ENCODE measurements around the gene PHACTR2.
"Not testable (repeated sequence)": the region's sequence is repeated elsewhere in the genome, so short reads cannot be mapped to it uniquely, and the experiment has no call there.

The PHACTR2 gene

DNA sequence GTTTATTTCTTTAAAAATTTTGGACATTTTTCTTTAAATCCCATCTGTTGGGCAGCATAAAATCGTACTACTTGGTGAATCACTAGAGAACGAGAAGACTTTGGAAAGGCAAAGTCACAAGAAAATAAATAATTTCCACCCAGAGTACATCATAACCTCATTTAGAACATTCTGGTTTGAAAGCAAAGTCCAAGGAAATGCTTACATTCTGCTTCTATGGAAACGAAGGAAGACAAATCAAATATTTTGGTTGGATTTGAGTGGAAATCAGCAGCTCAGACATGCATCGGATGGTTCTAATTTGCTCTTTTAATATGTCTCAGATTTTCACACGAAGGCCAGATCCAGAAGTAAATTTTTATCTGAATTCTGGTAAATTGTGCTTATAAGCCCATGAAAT lies 104.7 kb downstream of the PHACTR2 start:
- no peak for DNase-seq (ENCODE audit: low read depth in 1 of 2, low spot score in 1 of 2)
- H3K27ac ChIP-seq (replicated peaks) = no peak overlapping the region

GRCh38 chr6:143783077-143783476 lies 105.3 kb downstream of the PHACTR2 start:
- no peaks in the 10 kb centered on the region for H3K27me3 ChIP-seq (ENCODE audit: insufficient read depth, poor library complexity, severe bottlenecking)
- TF ChIP-seq, protein P1, sequence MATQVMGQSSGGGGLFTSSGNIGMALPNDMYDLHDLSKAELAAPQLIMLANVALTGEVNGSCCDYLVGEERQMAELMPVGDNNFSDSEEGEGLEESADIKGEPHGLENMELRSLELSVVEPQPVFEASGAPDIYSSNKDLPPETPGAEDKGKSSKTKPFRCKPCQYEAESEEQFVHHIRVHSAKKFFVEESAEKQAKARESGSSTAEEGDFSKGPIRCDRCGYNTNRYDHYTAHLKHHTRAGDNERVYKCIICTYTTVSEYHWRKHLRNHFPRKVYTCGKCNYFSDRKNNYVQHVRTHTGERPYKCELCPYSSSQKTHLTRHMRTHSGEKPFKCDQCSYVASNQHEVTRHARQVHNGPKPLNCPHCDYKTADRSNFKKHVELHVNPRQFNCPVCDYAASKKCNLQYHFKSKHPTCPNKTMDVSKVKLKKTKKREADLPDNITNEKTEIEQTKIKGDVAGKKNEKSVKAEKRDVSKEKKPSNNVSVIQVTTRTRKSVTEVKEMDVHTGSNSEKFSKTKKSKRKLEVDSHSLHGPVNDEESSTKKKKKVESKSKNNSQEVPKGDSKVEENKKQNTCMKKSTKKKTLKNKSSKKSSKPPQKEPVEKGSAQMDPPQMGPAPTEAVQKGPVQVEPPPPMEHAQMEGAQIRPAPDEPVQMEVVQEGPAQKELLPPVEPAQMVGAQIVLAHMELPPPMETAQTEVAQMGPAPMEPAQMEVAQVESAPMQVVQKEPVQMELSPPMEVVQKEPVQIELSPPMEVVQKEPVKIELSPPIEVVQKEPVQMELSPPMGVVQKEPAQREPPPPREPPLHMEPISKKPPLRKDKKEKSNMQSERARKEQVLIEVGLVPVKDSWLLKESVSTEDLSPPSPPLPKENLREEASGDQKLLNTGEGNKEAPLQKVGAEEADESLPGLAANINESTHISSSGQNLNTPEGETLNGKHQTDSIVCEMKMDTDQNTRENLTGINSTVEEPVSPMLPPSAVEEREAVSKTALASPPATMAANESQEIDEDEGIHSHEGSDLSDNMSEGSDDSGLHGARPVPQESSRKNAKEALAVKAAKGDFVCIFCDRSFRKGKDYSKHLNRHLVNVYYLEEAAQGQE (IDR thresholded peaks at IDR 0.05; ENCODE audit: insufficient replicate concordance, low read depth) = no peak
- TF ChIP-seq, protein P2, sequence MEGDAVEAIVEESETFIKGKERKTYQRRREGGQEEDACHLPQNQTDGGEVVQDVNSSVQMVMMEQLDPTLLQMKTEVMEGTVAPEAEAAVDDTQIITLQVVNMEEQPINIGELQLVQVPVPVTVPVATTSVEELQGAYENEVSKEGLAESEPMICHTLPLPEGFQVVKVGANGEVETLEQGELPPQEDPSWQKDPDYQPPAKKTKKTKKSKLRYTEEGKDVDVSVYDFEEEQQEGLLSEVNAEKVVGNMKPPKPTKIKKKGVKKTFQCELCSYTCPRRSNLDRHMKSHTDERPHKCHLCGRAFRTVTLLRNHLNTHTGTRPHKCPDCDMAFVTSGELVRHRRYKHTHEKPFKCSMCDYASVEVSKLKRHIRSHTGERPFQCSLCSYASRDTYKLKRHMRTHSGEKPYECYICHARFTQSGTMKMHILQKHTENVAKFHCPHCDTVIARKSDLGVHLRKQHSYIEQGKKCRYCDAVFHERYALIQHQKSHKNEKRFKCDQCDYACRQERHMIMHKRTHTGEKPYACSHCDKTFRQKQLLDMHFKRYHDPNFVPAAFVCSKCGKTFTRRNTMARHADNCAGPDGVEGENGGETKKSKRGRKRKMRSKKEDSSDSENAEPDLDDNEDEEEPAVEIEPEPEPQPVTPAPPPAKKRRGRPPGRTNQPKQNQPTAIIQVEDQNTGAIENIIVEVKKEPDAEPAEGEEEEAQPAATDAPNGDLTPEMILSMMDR (IDR thresholded peaks at IDR 0.05; ENCODE audit: insufficient read depth, low read length) = no peak
- no peak for TF ChIP-seq SPI1 (IDR thresholded peaks at IDR 0.05; ENCODE audit: borderline replicate concordance, low read depth)
- H3K4me3 ChIP-seq (replicated peaks; ENCODE audit: insufficient read depth, low read length) = no peak overlapping the region
- no peak for DNase-seq (ENCODE audit: low read depth in 1 of 2, low spot score in 1 of 2)
- H3K27ac ChIP-seq (replicated peaks) = no peak overlapping the region

More for the DNA sequence above, 104.7 kb downstream of the PHACTR2 start:
- H3K4me3 ChIP-seq (replicated peaks; ENCODE audit: insufficient read depth, low read length) = no peak overlapping the region
- TF ChIP-seq SPI1 (IDR thresholded peaks at IDR 0.05; ENCODE audit: borderline replicate concordance, low read depth) = no peak
- TF ChIP-seq GABPA (IDR thresholded peaks at IDR 0.05; ENCODE audit: low read depth) = no peak
- TF ChIP-seq, protein P2 (IDR thresholded peaks at IDR 0.05; ENCODE audit: insufficient read depth, low read length) = no peak
- TF ChIP-seq, protein P1 (IDR thresholded peaks at IDR 0.05; ENCODE audit: insufficient replicate concordance, low read depth) = no peak
- TF ChIP-seq POLR2AphosphoS5 (IDR thresholded peaks at IDR 0.05; ENCODE audit: low read depth) = no peak
- no peaks in the 10 kb centered on the region for H3K27me3 ChIP-seq (ENCODE audit: insufficient read depth, poor library complexity, severe bottlenecking)

GRCh38 chr6:143784316-143784715 lies 106.6 kb downstream of the PHACTR2 start:
- no peak overlapping the region for H3K4me3 ChIP-seq (replicated peaks; ENCODE audit: insufficient read depth, low read length)
- H3K27ac ChIP-seq (replicated peaks) = no peak overlapping the region
- TF ChIP-seq GABPA (IDR thresholded peaks at IDR 0.05; ENCODE audit: low read depth) (no peak), SPI1 (IDR thresholded peaks at IDR 0.05; ENCODE audit: borderline replicate concordance, low read depth) (no peak), POLR2AphosphoS5 (IDR thresholded peaks at IDR 0.05; ENCODE audit: low read depth) (no peak)
- TF ChIP-seq, protein P1 (IDR thresholded peaks at IDR 0.05; ENCODE audit: insufficient replicate concordance, low read depth) = no peak
- TF ChIP-seq, protein P2 (IDR thresholded peaks at IDR 0.05; ENCODE audit: insufficient read depth, low read length) = no peak
- no peaks in the 10 kb centered on the region for H3K27me3 ChIP-seq (ENCODE audit: insufficient read depth, poor library complexity, severe bottlenecking)
- no peak for DNase-seq (ENCODE audit: low read depth in 1 of 2, low spot score in 1 of 2)

- not testable (repeated sequence) for H3K27ac ChIP-seq (replicated peaks); H3K27me3 ChIP-seq (ENCODE audit: insufficient read depth, poor library complexity, severe bottlenecking); H3K4me3 ChIP-seq (replicated peaks; ENCODE audit: insufficient read depth, low read length); DNase-seq (ENCODE audit: low read depth in 1 of 2, low spot score in 1 of 2)
Measured at GRCh38 chr6:143786371-143786770, 108.6 kb downstream of the PHACTR2 start.

Measured in HL-60 (cell line).